Omental fat pad (tissue), 4 donors: Measurements from ENCODE around the gene SULF2. TPM values are rescaled to one million over a fixed set of nuclear protein-coding genes. Genes with fewer than 3 reads are reported as not detected.
A peak's percentile ranks its signal among the peaks of the same experiment; 100 is the strongest.
"Not testable (repeated sequence)": the region's sequence is repeated elsewhere in the genome, so short reads cannot be mapped to it uniquely, and the experiment has no call there.

Source experiments
- ATAC-seq: fragments of 150-250 bp; one replicate; pipeline ENCODE4 v1.9.1; 2016; ENCODE audit warnings: mild to moderate bottlenecking, moderate library complexity; ENCODE audit not compliant: low FRiP score
- DNase-seq: peaks from one replicate; pipeline ENCODE4 v3.0.0-alpha.2; 2019; ENCODE audit warnings: low spot score
- CTCF ChIP-seq, 3 donors: fragments of 450-650 bp; IDR thresholded peaks; one replicate each; pipeline ENCODE4 v1.5.1; 2016 to 2017; ENCODE audit warnings: antibody characterized with exemption in 3 of 3, mild to moderate bottlenecking in 3 of 3, moderate library complexity in 2 of 3
- total RNA-seq, 4 donors: library from RNA; depleted of rRNA; stranded (reverse); fragments of >200 nt; gene quantifications; one replicate each; pipeline ENCODE4 v1.1.0, GENCODE V29; 2016

The SULF2 gene
- 100 to 1,000 TPM in 1 of 4 donors, 10 to 100 TPM in 3; 51.8 to 100 (median 68.1) TPM for total RNA-seq

GRCh38 chr20:47785311-47785853, at the start of gene SULF2:
TSS of gene SULF2 (minus strand) at chr20:47785481. CDS start at chr20:47757363, 28,118 bp downstream.
- no peak for DNase-seq
- no peak for TF ChIP-seq CTCF (IDR thresholded peaks at IDR 0.05)

GRCh38 chr20:47831675-47832074, 46.4 kb upstream of the SULF2 start:
- ATAC-seq, DNase-seq: not testable (repeated sequence)

More at GRCh38 chr20:47785311-47785853, at the start of gene SULF2:
- ATAC-seq = peak; percentile 16

GRCh38 chr20:47826716-47827115, 41.4 kb upstream of the SULF2 start:
- DNase-seq = not testable (repeated sequence)

GRCh38 chr20:47826006-47826405, 40.7 kb upstream of the SULF2 start:
- ATAC-seq = peak; percentile 26
- not testable (repeated sequence) for DNase-seq

More at GRCh38 chr20:47826716-47827115, 41.4 kb upstream of the SULF2 start:
- not testable (repeated sequence) for ATAC-seq

- DNase-seq (no peak), ATAC-seq (no peak)
- no peak for TF ChIP-seq CTCF (IDR thresholded peaks at IDR 0.05)
Measured at GRCh38 chr20:47825011-47825762, 39.9 kb upstream of the SULF2 start.

- DNase-seq = not testable (repeated sequence)
Measured at GRCh38 chr20:47823941-47824340, 38.7 kb upstream of the SULF2 start.

GRCh38 chr20:47821481-47822100, 36.3 kb upstream of the SULF2 start:
- peak; percentile 88 for ATAC-seq
- TF ChIP-seq CTCF (IDR thresholded peaks at IDR 0.05) = no peak
- no peak for DNase-seq

More at GRCh38 chr20:47823941-47824340, 38.7 kb upstream of the SULF2 start:
- ATAC-seq = not testable (repeated sequence)

- ATAC-seq (no peak), DNase-seq (no peak)
- no peak for TF ChIP-seq CTCF (IDR thresholded peaks at IDR 0.05)
Measured at GRCh38 chr20:47818996-47819609, 33.8 kb upstream of the SULF2 start.

GRCh38 chr20:47818466-47818865, 33.2 kb upstream of the SULF2 start:
- TF ChIP-seq CTCF (IDR thresholded peaks at IDR 0.05) = no peak
- ATAC-seq (no peak), DNase-seq (no peak)
